Adrenal gland (tissue), 12 donors: Measurements from ENCODE around the gene CFAP90. TPM values are rescaled to one million over a fixed set of nuclear protein-coding genes. Genes with fewer than 3 reads are reported as not detected.

Source experiments
- DNase-seq, 7 donors: peaks; one replicate each; pipeline ENCODE4 v3.0.0-alpha.2; 2019 to 2020
- H3K27ac ChIP-seq, 5 donors: fragments of 200-600 bp; sonication (generic) in 4 of 5; 1 replicate in 3 of 5; 2 replicates in 2 of 5; pipeline versions ENCODE4 v1.5.1 to v1.8.0; 2016 to 2020; ENCODE audit warnings: mild to moderate bottlenecking in 1 of 5
- H3K27me3 ChIP-seq: fragments of 200-600 bp; 2 replicates; pipeline ENCODE4 v1.8.0; 2021
- H3K36me3 ChIP-seq, 2 donors: fragments of 200-600 bp; replicated peaks in 1 of 2; 1 replicate in 1 of 2; 2 replicates in 1 of 2; pipeline versions ENCODE4 v1.5.1 to v1.8.0; 2018 to 2022
- H3K4me1 ChIP-seq, 2 donors: fragments of 200-600 bp; replicated peaks in 1 of 2; 1 replicate in 1 of 2; 2 replicates in 1 of 2; pipeline versions ENCODE4 v1.5.1 to v1.8.0; 2018 to 2021
- H3K4me3 ChIP-seq, 4 donors: fragments of 200-600 bp; sonication (generic) in 3 of 4; one replicate each; pipeline ENCODE4 v1.5.1; 2016 to 2018
- H3K9me3 ChIP-seq, 3 donors: fragments of 200-600 bp; sonication (generic) in 1 of 3; replicated peaks in 1 of 3; 1 replicate in 2 of 3; 2 replicates in 1 of 3; pipeline versions ENCODE4 v1.5.1 to v1.8.0; 2016 to 2021
- POLR2A ChIP-seq, 2 donors: fragments of 450-650 bp; IDR thresholded peaks; one replicate each; pipeline ENCODE4 v1.6.1; 2017; ENCODE audit warnings: antibody characterized with exemption in 2 of 2, mild to moderate bottlenecking in 2 of 2, moderate library complexity in 1 of 2
- WGBS, 4 donors: extraction: QIAGEN DNeasy Blood & Tissue Kit in 2 of 4; methylation state at CpG; one replicate each; pipeline versions ENCODE4 v1.1.5 to v1.1.7; 2013 to 2017; 5-methylcytosine and 5-hydroxymethylcytosine counted together
- intact Hi-C, 2 donors: fragments of 100-400 bp; cut with DNase I; formaldehyde crosslinking; loops; one replicate each; pipeline versions ENCODE4 v1.14.1 to v1.15.0; 2022 to 2023
- polyA plus RNA-seq, 3 donors: library from polyadenylated mRNA; stranded (reverse); fragments of 200-250 nt in 2 of 3; fragments of 350-450 nt in 1 of 3; fragmentation: Illumina TruSeq in 1 of 3; extraction: RNeasy Lipid Tissue Mini Kit (QIAGEN cat#74804) in 1 of 3; gene quantifications; one replicate each; pipeline ENCODE4 v1.2.3, GENCODE V29; 2013 to 2014
- total RNA-seq, 9 donors: library from RNA; depleted of rRNA in 4 of 9; stranded (reverse); fragments of >200 nt in 4 of 9; fragments of 120-200 nt in 1 of 9; fragmentation: NEBNext Ultra II Directional in 1 of 9; extraction: Animal tissue kit (Norgen Biotek cat#: 25700) in 1 of 9; gene quantifications; one replicate each; pipeline versions ENCODE4 v1.1.0 to v1.2.4, GENCODE V29; 2013 to 2023
- TF ChIP-seq, protein P1 (sequence below), 6 experiments: fragments of 450-650 bp in 4 of 6; fragments of 200-600 bp in 2 of 6; sonication (generic) in 1 of 6; IDR thresholded peaks; 1 replicate in 5 of 6; 2 replicates in 1 of 6; pipeline versions ENCODE4 v1.5.1 to v1.8.0; 2016 to 2021; ENCODE audit warnings: antibody characterized with exemption in 6 of 6, mild to moderate bottlenecking in 2 of 6, moderate library complexity in 1 of 6
- donor health status: healthy with polysubstance abuse.
- donor health status: Bipolar disorder and iron deficiency.
- donor health status: DM: yes; HTN: yes; CAD: no.
- donor health status: DM: no; HTN: no; CAD: no.
- donor health status: DM: no; HTN: no; CAD: no.
- donor health status: DM: yes; HTN: yes; CAD: no.

CFAP90 gene
- total and polyA plus RNA-seq, 12 donors: 0.11 to 1.3 (median 0.39) TPM; not detected in 3

DNA sequence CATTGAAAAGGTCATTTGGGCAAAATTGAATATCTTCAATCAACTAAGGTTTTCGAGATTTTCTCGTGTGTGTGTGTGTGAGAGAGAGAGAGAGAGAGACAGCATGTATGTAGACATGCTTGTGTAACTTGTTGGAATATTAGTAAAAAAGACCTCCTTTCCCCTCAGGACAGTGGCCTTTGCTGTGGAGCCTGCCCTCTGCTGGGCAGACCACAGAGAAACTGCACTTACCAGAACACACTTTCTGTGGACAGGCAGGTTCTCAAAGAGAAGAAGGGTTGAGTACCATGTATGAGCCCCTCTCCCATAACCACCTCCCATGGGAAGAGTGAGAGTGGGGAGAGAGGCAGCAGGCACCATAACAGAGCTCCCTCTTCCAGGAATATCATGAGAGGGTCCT, 45.6 kb downstream of the CFAP90 start:
- DNase-seq: no peak
- Histone ChIP-seq H3K4me3 (no peak overlapping the region), H3K27me3 (no peaks in the 10 kb centered on the region), H3K27ac (no peak overlapping the region), H3K36me3 (no peaks in the 10 kb centered on the region), H3K9me3 (no peaks in the 10 kb centered on the region), H3K4me1 (no peaks in the 10 kb centered on the region)
- intact Hi-C loops: no loop called here
- TF ChIP-seq, protein P1, sequence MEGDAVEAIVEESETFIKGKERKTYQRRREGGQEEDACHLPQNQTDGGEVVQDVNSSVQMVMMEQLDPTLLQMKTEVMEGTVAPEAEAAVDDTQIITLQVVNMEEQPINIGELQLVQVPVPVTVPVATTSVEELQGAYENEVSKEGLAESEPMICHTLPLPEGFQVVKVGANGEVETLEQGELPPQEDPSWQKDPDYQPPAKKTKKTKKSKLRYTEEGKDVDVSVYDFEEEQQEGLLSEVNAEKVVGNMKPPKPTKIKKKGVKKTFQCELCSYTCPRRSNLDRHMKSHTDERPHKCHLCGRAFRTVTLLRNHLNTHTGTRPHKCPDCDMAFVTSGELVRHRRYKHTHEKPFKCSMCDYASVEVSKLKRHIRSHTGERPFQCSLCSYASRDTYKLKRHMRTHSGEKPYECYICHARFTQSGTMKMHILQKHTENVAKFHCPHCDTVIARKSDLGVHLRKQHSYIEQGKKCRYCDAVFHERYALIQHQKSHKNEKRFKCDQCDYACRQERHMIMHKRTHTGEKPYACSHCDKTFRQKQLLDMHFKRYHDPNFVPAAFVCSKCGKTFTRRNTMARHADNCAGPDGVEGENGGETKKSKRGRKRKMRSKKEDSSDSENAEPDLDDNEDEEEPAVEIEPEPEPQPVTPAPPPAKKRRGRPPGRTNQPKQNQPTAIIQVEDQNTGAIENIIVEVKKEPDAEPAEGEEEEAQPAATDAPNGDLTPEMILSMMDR (IDR thresholded peaks at IDR 0.05): no peak
- no peak for TF ChIP-seq POLR2A (IDR thresholded peaks at IDR 0.05)
- 86 to 91% (median 88%) methylated on average over 2 of the region's 2 CpGs for WGBS, 4 donors

DNA sequence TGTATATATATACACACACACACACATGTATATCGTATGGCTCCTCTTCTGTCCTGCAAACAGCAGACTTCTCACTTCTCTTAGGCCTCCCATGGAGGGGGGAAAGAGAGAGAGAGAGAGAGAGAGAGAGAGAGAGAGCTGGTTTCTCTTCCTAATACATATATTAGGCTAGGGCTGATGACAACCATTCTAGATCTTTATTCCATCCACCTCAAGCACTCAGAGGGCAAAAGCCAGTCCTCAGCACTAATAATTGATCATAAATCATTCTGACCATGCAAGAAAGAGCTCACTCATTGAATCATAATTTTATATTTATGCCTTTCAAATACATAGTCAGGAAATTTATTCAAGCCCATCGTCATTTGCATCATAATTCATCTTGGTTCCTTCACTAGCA, 47.0 kb downstream of the CFAP90 start:
- WGBS, 4 donors: 48 to 81% (median 66%) methylated on average over 2 of the region's 2 CpGs
- H3K4me3 ChIP-seq: no peak overlapping the region
- intact Hi-C loops: no loop called here
- H3K27me3 ChIP-seq: no peaks in the 10 kb centered on the region
- H3K9me3 ChIP-seq: no peaks in the 10 kb centered on the region
- H3K4me1 ChIP-seq: no peaks in the 10 kb centered on the region
- H3K27ac ChIP-seq: no peak overlapping the region
- no peaks in the 10 kb centered on the region for H3K36me3 ChIP-seq
- no peak for TF ChIP-seq POLR2A (IDR thresholded peaks at IDR 0.05)
- TF ChIP-seq, protein P1 (IDR thresholded peaks at IDR 0.05): no peak
- no peak for DNase-seq

DNA sequence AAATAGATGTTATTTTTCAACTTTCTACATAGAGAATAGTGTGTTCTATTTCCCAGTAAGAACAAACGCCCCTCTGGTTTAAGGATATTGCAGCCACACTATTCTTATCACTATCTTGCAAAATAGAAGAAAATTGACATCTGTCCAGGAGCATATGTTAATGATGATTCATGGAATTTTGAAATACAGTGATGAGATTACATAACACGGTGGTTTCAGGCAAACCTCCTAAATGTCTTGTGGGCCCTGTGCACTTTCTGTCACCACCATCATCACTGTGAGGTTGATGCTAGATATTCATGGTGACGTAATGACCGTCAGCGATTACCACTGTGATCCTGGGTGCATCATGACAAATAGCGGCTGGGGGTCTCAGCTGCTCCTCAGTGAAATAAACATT, 48.1 kb downstream of the CFAP90 start:
- Histone ChIP-seq H3K27ac (no peak overlapping the region), H3K4me3 (no peak overlapping the region), H3K27me3 (no peaks in the 10 kb centered on the region), H3K4me1 (no peaks in the 10 kb centered on the region), H3K9me3 (no peaks in the 10 kb centered on the region), H3K36me3 (no peaks in the 10 kb centered on the region)
- DNase-seq: no peak
- intact Hi-C loops: no loop called here
- WGBS, 4 donors: 66 to 80% (median 70%) methylated on average over 6 of the region's 6 CpGs
- TF ChIP-seq POLR2A (IDR thresholded peaks at IDR 0.05): no peak
- TF ChIP-seq, protein P1 (IDR thresholded peaks at IDR 0.05): no peak

DNA sequence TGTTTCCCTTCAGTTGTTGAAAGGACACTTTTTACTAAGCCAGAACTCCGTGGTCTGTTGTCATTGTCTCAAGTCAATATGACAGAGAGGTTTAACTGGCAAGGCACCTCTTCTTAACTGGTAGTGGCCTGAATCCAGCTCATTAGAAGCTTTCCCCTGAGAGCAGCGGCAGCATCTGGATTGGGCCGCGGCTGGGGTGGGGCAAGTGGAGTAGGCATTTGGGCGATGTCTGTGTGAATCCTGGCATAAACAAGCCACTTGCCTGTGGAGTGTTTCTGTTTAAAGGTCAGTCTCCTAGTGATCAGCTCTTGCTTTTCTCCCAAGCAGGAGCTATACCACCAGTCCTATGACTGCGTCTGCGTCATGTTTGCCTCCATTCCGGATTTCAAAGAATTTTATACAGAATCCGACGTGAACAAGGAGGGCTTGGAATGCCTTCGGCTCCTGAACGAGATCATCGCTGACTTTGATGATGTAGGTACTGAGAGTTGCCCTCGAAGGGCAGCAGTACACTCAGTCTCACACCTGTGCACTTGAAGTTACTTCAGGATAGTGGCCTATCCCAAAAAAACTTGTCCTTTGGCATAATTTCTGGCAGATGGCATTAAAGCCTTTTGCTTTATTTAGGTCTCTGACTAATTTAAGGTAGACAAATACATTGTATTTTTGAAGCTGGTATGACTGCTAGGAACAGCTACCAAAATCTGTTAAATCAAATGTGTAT, 48.9 kb downstream of the CFAP90 start:
- WGBS, 4 donors: 83 to 95% (median 84%) methylated on average over 14 of the region's 14 CpGs
- Histone ChIP-seq H3K9me3 (no peaks in the 10 kb centered on the region), H3K4me1 (no peaks in the 10 kb centered on the region), H3K27ac (no peak overlapping the region), H3K4me3 (no peak overlapping the region), H3K27me3 (no peaks in the 10 kb centered on the region), H3K36me3 (no peaks in the 10 kb centered on the region)
- no peak for DNase-seq
- intact Hi-C loops: no loop called here
- TF ChIP-seq, protein P1 (IDR thresholded peaks at IDR 0.05): no peak
- TF ChIP-seq POLR2A (IDR thresholded peaks at IDR 0.05): no peak
